SKM-1 treated with dmso at 0.1 percent for 144 hours (cell line): ENCODE results near the gene IL17RE.

Source experiments
- DNase-seq: peaks from one replicate; lab custom pipeline; 2025; ENCODE audit not compliant: unreplicated experiment; lab: John Stamatoyannopoulos, UW

IL17RE gene

GRCh38 chr3:9951598-9951961 lies 48.9 kb downstream of the IL17RE start:
- DNase-seq: no peak

DNA sequence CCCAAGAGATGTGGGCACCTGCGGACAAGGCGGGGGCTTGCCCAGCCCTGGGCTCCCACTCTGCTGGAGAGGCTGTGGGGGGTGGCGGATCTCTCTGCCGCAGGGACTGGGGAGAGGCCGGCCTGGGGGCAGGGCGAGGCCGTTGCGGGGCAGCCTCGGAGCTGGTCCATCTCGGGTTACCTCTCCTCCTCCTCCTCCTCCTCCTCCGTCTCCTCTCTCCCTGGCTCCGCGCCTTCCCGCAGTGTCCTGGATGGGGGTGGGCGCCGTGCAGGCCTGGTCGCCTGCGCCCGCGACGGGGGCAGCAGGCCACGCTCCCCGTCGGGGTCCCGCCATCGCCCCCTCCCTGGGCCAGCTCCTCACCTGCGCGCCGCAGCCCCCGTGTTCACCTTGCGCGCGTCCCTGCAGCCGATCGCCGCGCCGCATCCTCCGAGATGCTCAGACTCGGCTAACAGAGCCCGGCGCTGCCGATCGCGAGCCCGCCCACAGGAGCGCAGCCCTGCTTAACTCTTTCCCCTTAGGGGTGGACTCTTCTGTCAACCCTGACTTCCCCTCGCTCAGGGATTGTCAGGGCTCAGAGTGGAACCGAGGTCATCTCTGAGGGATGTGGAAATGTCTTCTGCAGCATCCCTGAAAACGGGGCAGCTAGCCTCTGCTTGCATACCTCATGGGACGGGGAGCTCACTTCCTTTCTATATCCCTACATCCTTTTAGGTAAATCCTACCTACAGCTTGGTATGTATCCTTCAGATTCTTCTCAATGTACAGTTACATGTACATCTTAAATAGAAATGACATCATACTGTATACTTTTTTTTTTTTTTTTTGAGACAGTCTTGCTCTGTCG lies 49.5 kb downstream of the IL17RE start, which contains the start of gene PRRT3:
Gene PRRT3, minus strand, starts transcription at position 447 of the 844 bp plus-strand sequence. CDS start 2,293 bp downstream, outside the sequence.
- no peak for DNase-seq

DNA sequence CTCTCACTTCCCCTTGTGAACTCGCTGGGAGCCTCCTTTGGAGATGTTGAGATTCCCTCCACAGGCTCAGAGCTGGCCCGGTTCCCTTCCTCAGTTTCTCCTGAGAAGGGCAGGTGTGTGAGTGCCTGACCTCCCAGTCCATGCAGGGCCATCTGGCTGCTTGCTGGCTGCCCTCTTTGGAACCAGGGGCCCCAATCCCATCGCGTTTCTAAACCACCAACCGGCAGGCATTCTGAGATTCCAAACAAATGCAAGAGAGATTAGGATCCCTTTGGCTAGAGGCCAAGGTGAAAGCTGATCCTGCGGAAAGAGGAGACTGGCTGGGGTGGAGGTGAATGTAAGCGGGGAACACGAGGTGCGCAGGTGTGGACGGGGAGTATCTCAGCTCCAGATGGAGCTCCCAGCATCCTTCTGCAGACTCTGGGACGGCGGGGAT lies 52.4 kb downstream of the IL17RE start:
- DNase-seq: no peak

DNA sequence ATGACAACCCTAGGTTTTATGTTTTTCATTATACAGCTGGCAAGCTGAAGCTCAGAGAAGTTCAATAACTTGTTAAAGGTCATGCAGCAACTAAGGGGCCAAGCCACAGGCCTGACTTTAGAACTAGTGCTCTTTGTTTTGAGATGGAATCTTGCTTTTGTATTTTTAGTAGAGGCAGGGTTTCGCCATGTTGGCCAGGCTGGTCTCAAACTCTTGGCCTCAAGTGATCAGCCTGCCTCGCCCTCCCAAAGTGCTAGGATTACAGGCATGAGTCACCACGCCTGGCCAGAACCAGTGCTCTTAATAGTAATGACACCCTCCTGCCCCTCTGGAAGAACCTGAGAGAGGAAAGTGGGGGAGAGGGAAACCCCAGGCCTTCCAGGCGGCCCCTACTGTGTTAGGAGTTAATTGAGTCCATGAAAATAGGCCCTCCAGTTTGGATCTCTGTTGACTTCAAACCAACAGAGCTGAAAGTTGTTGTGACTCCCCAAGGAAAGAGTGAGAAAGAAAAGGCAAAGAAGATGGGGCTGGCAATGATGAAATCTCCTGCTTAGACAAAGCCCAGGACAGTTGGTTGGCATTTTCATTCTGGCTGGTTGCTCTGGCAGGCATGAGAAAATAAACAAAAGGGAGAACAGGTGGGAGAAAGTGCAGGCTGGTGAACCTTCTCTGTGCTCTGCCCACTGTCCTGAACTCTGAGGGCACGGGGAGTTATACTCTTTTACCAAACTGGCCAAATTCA lies 53.1 kb downstream of the IL17RE start:
- no peak for DNase-seq

GRCh38 chr3:9957214-9957613 lies 54.6 kb downstream of the IL17RE start:
- DNase-seq: no peak

- no peak for DNase-seq
These were observed 62.7 kb downstream of the IL17RE start for GRCh38 chr3:9965200-9965875.
